CD4-positive, CD25-positive, alpha-beta regulatory T cell (primary cell): Measurements from ENCODE around the gene CABCOCO1. TPM values are rescaled to one million over a fixed set of nuclear protein-coding genes. Genes with fewer than 3 reads are reported as not detected.

Source experiments
- ATAC-seq, 2 donors: fragments of 150-1000 bp; cut with Tn5 transposase; one replicate each; pipeline ENCODE4 v1.10.0; 2021; ENCODE audit warnings: low read depth in 2 of 2, moderate number of reproducible peaks in 2 of 2, moderate library complexity in 1 of 2
- DNase-seq, 3 donors: peaks; one replicate each; pipeline versions ENCODE4 v3.0.0 to v3.0.0-alpha.2; 2012 to 2022; ENCODE audit warnings: mixed read lengths in 1 of 3
- H3K27ac ChIP-seq: one replicate; pipeline ENCODE4 v1.7.0; 2013; ENCODE audit warnings: mild to moderate bottlenecking, low read length; ENCODE audit not compliant: insufficient read depth, poor library complexity, severe bottlenecking
- H3K27me3 ChIP-seq: one replicate; pipeline ENCODE4 v1.7.0; 2013; ENCODE audit warnings: low read length; ENCODE audit not compliant: control insufficient read depth, insufficient read depth
- H3K36me3 ChIP-seq: one replicate; pipeline ENCODE4 v1.7.0; 2013; ENCODE audit warnings: mild to moderate bottlenecking, low read length, moderate library complexity; ENCODE audit not compliant: control insufficient read depth, insufficient read depth
- H3K4me1 ChIP-seq: 2 replicates; pipeline ENCODE4 v1.7.0; 2013; ENCODE audit warnings: mild to moderate bottlenecking, low read length; ENCODE audit not compliant: insufficient read depth, control insufficient read depth, poor library complexity, severe bottlenecking
- H3K4me3 ChIP-seq: one replicate; pipeline ENCODE4 v1.7.0; 2013; ENCODE audit warnings: low read depth, mild to moderate bottlenecking, low read length, moderate library complexity
- H3K9me3 ChIP-seq, 2 experiments: 1 replicate in 1 of 2; 2 replicates in 1 of 2; pipeline ENCODE4 v1.7.0; 2013; ENCODE audit warnings: low read length in 2 of 2, mild to moderate bottlenecking in 1 of 2, moderate library complexity in 1 of 2; ENCODE audit not compliant: control insufficient read depth in 2 of 2
- H3K27ac Mint-ChIP-seq, 3 donors: one replicate each; pipeline ENCODE4 v1.8.0; 2020 to 2022; ENCODE audit warnings: mild to moderate bottlenecking in 3 of 3, mixed read lengths in 3 of 3, moderate library complexity in 2 of 3
- H3K27me3 Mint-ChIP-seq: one replicate; pipeline ENCODE4 v1.8.0; 2022; ENCODE audit warnings: mild to moderate bottlenecking, mixed read lengths
- H3K36me3 Mint-ChIP-seq: one replicate; pipeline ENCODE4 v1.8.0; 2020; ENCODE audit warnings: mixed read lengths
- H3K4me1 Mint-ChIP-seq, 4 donors: one replicate each; pipeline ENCODE4 v1.8.0; 2020 to 2022; ENCODE audit warnings: mixed read lengths in 4 of 4, mild to moderate bottlenecking in 1 of 4
- H3K4me3 Mint-ChIP-seq, 4 donors: one replicate each; pipeline ENCODE4 v1.8.0; 2020 to 2022; ENCODE audit warnings: mild to moderate bottlenecking in 4 of 4, mixed read lengths in 4 of 4, moderate library complexity in 3 of 4
- H3K9me3 Mint-ChIP-seq, 7 donors: one replicate each; pipeline ENCODE4 v1.8.0; 2020 to 2022; ENCODE audit warnings: mixed read lengths in 7 of 7, mild to moderate bottlenecking in 3 of 7, moderate library complexity in 2 of 7
- polyA plus RNA-seq, 4 donors: library from polyadenylated mRNA; unstranded; fragments of 300-500 nt; fragmentation: Illumina TruSeq; gene quantifications; one replicate each; pipeline ENCODE4 v1.2.3, GENCODE V29; 2021
- total RNA-seq: library from RNA; stranded (reverse); gene quantifications from one replicate; pipeline ENCODE4 v1.2.3, GENCODE V29; 2022

The CABCOCO1 gene
- total and polyA plus RNA-seq, 5 donors from 2014 or later: not detected

GRCh38 chr10:61784354-61785133, 121.8 kb downstream of the CABCOCO1 start:
- Histone ChIP-seq H3K27me3 (no peaks in the 10 kb centered on the region), H3K27ac (peak overlapping the region; percentile 25), H3K4me3 (no peak overlapping the region), H3K4me1 (peaks cover 16% of the 10 kb centered on the region), H3K36me3 (no peaks in the 10 kb centered on the region), H3K9me3 (no peaks in the 10 kb centered on the region)
- DNase-seq (peak in 1 of 3 donors; percentile 90), ATAC-seq (peak; percentile 63 to 67)
- peaks cover 12 to 44% (median 32%) of the 10 kb centered on the region in 4 donors for H3K4me1 Mint-ChIP-seq
- H3K27ac Mint-ChIP-seq: peak overlapping the region in 2 of 3 donors; percentile 13 to 34
- no peaks in the 10 kb centered on the region for H3K27me3 Mint-ChIP-seq
- no peaks in the 10 kb centered on the region for H3K36me3 Mint-ChIP-seq
- H3K4me3 Mint-ChIP-seq: no peak overlapping the region
- no peaks in the 10 kb centered on the region for H3K9me3 Mint-ChIP-seq

- DNase-seq (no peak), ATAC-seq (no peak)
- no peaks in the 10 kb centered on the region for H3K27me3 Mint-ChIP-seq
- Histone ChIP-seq H3K27me3 (no peaks in the 10 kb centered on the region), H3K4me3 (no peak overlapping the region), H3K4me1 (peaks cover 16% of the 10 kb centered on the region), H3K27ac (no peak overlapping the region), H3K36me3 (no peaks in the 10 kb centered on the region), H3K9me3 (no peaks in the 10 kb centered on the region)
- no peaks in the 10 kb centered on the region for H3K36me3 Mint-ChIP-seq
- peaks cover 12 to 33% (median 25%) of the 10 kb centered on the region in 4 donors for H3K4me1 Mint-ChIP-seq
- H3K9me3 Mint-ChIP-seq: no peaks in the 10 kb centered on the region
- H3K4me3 Mint-ChIP-seq: peak overlapping the region in 2 of 4 donors; percentile 22 to 39
- H3K27ac Mint-ChIP-seq: peak overlapping the region in 2 of 3 donors; percentile 7 to 13
These were observed 122.9 kb downstream of the CABCOCO1 start for GRCh38 chr10:61785473-61786105.

GRCh38 chr10:61786728-61787127, 124.0 kb downstream of the CABCOCO1 start:
- Histone ChIP-seq H3K27me3 (no peaks in the 10 kb centered on the region), H3K4me3 (peak overlapping the region; percentile 23), H3K9me3 (no peaks in the 10 kb centered on the region), H3K27ac (no peak overlapping the region), H3K4me1 (peaks cover 16% of the 10 kb centered on the region), H3K36me3 (no peaks in the 10 kb centered on the region)
- Mint-ChIP-seq H3K27me3 (no peaks in the 10 kb centered on the region), H3K27ac (no peak overlapping the region), H3K4me3 (no peak overlapping the region), H3K9me3 (no peaks in the 10 kb centered on the region), H3K4me1 (peaks cover 12 to 32% (median 23%) of the 10 kb centered on the region in 4 donors), H3K36me3 (no peaks in the 10 kb centered on the region)
- no peak for ATAC-seq
- DNase-seq: peak in 1 of 3 donors; percentile 76

- Histone ChIP-seq H3K4me3 (no peak overlapping the region), H3K36me3 (no peaks in the 10 kb centered on the region), H3K4me1 (peaks cover 16% of the 10 kb centered on the region), H3K27ac (no peak overlapping the region), H3K27me3 (no peaks in the 10 kb centered on the region), H3K9me3 (no peaks in the 10 kb centered on the region)
- peaks cover 12 to 28% (median 22%) of the 10 kb centered on the region in 4 donors for H3K4me1 Mint-ChIP-seq
- H3K9me3 Mint-ChIP-seq: no peaks in the 10 kb centered on the region
- no peak overlapping the region for H3K27ac Mint-ChIP-seq
- no peaks in the 10 kb centered on the region for H3K36me3 Mint-ChIP-seq
- H3K4me3 Mint-ChIP-seq: no peak overlapping the region
- ATAC-seq (no peak), DNase-seq (no peak)
- H3K27me3 Mint-ChIP-seq: no peaks in the 10 kb centered on the region
These were observed 124.4 kb downstream of the CABCOCO1 start for GRCh38 chr10:61787170-61787569.

GRCh38 chr10:61789031-61789430, 126.3 kb downstream of the CABCOCO1 start:
- H3K36me3 Mint-ChIP-seq: no peaks in the 10 kb centered on the region
- H3K27ac Mint-ChIP-seq: no peak overlapping the region
- no peaks in the 10 kb centered on the region for H3K9me3 ChIP-seq
- peaks cover 16% of the 10 kb centered on the region for H3K4me1 ChIP-seq
- no peaks in the 10 kb centered on the region for H3K36me3 ChIP-seq
- H3K9me3 Mint-ChIP-seq: no peaks in the 10 kb centered on the region
- no peaks in the 10 kb centered on the region for H3K27me3 ChIP-seq
- H3K4me1 Mint-ChIP-seq: peaks cover 12 to 28% (median 22%) of the 10 kb centered on the region in 4 donors
- no peak overlapping the region for H3K4me3 ChIP-seq
- H3K27me3 Mint-ChIP-seq: no peaks in the 10 kb centered on the region
- H3K4me3 Mint-ChIP-seq: no peak overlapping the region
- H3K27ac ChIP-seq: no peak overlapping the region
- ATAC-seq (no peak), DNase-seq (no peak)

GRCh38 chr10:61791216-61791615, 128.5 kb downstream of the CABCOCO1 start:
- Mint-ChIP-seq H3K4me3 (no peak overlapping the region), H3K4me1 (peaks cover 0 to 10% (median 6%) of the 10 kb centered on the region in 4 donors), H3K36me3 (no peaks in the 10 kb centered on the region), H3K9me3 (no peaks in the 10 kb centered on the region), H3K27me3 (no peaks in the 10 kb centered on the region), H3K27ac (no peak overlapping the region)
- no peak overlapping the region for H3K27ac ChIP-seq
- no peaks in the 10 kb centered on the region for H3K27me3 ChIP-seq
- DNase-seq: no peak
- no peak overlapping the region for H3K4me3 ChIP-seq
- no peaks in the 10 kb centered on the region for H3K9me3 ChIP-seq
- no peak for ATAC-seq
- H3K4me1 ChIP-seq: peaks cover 7% of the 10 kb centered on the region
- H3K36me3 ChIP-seq: no peaks in the 10 kb centered on the region

- no peak overlapping the region for H3K4me3 ChIP-seq
- H3K4me1 ChIP-seq: no peaks in the 10 kb centered on the region
- H3K9me3 Mint-ChIP-seq: no peaks in the 10 kb centered on the region
- no peak overlapping the region for H3K27ac Mint-ChIP-seq
- no peaks in the 10 kb centered on the region for H3K27me3 Mint-ChIP-seq
- no peaks in the 10 kb centered on the region for H3K36me3 Mint-ChIP-seq
- H3K4me1 Mint-ChIP-seq: peaks cover 0 to 2% (median under 1%) of the 10 kb centered on the region in 4 donors
- DNase-seq (no peak), ATAC-seq (no peak)
- no peaks in the 10 kb centered on the region for H3K9me3 ChIP-seq
- no peaks in the 10 kb centered on the region for H3K36me3 ChIP-seq
- H3K4me3 Mint-ChIP-seq: no peak overlapping the region
- no peaks in the 10 kb centered on the region for H3K27me3 ChIP-seq
- H3K27ac ChIP-seq: no peak overlapping the region
These were observed 129.5 kb downstream of the CABCOCO1 start for GRCh38 chr10:61792097-61792716.
